GM18951 (cell line): ENCODE results near the gene TMX2.

Source experiments
- POLR2A ChIP-seq: IDR thresholded peaks from 4 replicates; pipeline ENCODE4 v1.6.1; 2011; ENCODE audit warnings: mild to moderate bottlenecking; ENCODE audit not compliant: insufficient read length, insufficient read depth; ENCODE audit errors: extremely low read depth
- in situ Hi-C: fragments of 300-500 bp; cut with MboI; formaldehyde crosslinking; loops from one replicate; pipeline ENCODE4 v1.12.0; 2022; ENCODE audit warnings: low sequenced_read_pairs, mixed read lengths, inconsistent platforms; ENCODE audit not compliant: unreplicated experiment

TMX2 gene

GRCh38 chr11:57787006-57787604 lies 74.7 kb downstream of the TMX2 start:
- TF ChIP-seq POLR2A = no peak
- in situ Hi-C loops = no loop called here

GRCh38 chr11:57787920-57788702 lies 75.7 kb downstream of the TMX2 start:
- no peak for TF ChIP-seq POLR2A
- in situ Hi-C loops = no loop called here

- in situ Hi-C loops = no loop called here
Observed at GRCh38 chr11:57788703-57789088, 76.3 kb downstream of the TMX2 start.

More at GRCh38 chr11:57788703-57789088, 76.3 kb downstream of the TMX2 start:
- no peak for TF ChIP-seq POLR2A
